Stimulated activated CD4-positive, alpha-beta T cell treated with anti-CD3 and anti-CD28 coated beads, Interleukin-1b, Interleukin-23, amount 100 ng/mL, for 4 hours (primary cell): ENCODE results near the gene CFTR.
"Not testable (repeated sequence)": the region's sequence is repeated elsewhere in the genome, so short reads cannot be mapped to it uniquely, and the experiment has no call there.

ENCODE experiments used
- DNase-seq, 2 donors: peaks; one replicate each; pipeline ENCODE4 v3.0.0-alpha.2; 2020; ENCODE audit warnings: low read depth in 2 of 2

Gene CFTR

DNA sequence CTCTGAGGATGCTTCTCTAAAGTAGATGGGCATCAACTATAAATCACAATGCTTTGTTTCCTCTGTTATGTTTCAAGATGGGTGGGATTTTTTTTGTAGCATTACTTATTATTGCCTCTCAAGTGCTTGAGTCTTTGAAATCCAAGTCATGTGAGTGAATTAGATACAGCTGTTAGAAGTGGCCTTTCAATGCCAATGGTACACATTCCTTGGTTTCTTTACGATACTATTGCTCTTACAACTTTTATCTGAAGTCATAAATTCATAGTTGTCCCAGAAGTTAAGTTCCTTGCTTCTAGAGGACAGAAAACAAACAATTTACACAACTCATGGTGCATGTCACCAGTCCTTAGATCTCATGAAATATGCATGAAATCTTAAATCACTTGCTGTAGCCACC is 15.5 kb downstream of the CFTR start:
- DNase-seq: no peak

DNA sequence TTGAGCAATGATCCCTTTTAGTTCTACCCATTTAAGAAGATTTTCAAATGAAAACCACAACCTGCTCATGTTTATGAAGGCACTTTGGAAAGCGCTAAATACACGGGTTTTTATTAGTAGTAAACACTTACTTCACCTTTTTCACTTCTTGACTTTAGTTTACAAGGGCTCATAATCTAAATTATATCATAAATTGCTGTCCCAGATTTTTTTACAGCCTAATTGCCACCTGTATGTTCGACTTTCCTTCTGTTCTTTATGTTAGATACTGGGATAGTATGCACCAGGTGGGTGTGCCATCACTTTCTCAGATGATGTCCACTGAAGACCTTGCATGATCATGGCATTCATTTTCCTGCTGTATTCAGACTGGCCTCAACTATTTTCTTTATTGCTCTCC is 22.5 kb downstream of the CFTR start:
- no peak for DNase-seq

GRCh38 chr7:117505238-117505637 is 25.4 kb downstream of the CFTR start:
- DNase-seq: no peak

DNA sequence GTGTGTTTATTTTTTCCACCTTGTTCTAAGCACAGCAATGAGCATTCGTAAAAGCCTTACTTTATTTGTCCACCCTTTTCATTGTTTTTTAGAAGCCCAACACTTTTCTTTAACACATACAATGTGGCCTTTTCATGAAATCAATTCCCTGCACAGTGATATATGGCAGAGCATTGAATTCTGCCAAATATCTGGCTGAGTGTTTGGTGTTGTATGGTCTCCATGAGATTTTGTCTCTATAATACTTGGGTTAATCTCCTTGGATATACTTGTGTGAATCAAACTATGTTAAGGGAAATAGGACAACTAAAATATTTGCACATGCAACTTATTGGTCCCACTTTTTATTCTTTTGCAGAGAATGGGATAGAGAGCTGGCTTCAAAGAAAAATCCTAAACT is 28.9 kb downstream of the CFTR start:
- DNase-seq: no peak

DNA sequence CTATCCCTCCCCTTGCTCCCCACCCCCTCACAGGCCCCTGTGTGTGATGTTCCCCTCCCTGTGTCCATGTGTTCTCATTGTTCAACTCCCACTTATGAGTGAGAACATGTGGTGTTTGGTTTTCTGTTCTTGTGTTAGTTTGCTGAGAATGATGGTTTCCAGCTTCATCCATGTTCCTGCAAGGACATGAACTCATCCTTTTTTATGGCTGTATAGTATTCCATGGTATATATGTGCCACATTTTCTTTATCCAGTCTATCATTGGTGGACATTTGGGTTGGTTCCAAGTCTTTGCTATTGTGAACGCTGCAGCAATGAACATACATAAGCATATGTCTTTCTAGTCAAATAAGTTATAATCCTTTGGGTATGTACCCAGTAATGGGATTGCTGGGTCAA is 37.4 kb downstream of the CFTR start:
- not testable (repeated sequence) for DNase-seq

GRCh38 chr7:117530390-117530789 is 50.6 kb downstream of the CFTR start:
- no peak for DNase-seq

GRCh38 chr7:117531595-117532244 is 51.9 kb downstream of the CFTR start:
- DNase-seq: no peak

- no peak for DNase-seq
Observed at GRCh38 chr7:117538053-117538452, 58.2 kb downstream of the CFTR start.

DNA sequence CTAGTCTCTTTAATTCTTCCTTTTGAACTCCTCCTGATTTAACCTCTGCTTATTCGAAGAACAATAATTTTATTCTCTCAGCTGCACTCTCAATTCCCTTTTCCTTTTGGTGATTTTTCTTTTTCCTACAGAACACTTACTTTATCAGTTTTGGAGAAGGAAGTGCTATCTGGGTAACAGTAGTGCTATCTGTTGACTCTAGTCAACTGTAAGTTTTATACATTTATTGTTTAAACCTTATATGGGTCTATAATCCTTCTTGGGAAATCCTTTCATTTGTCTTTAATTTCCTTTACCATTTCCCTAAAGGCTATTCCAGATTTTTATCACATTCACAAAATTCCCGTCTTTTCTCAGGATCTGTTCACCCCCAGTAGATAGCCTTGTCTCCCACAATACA is 64.2 kb downstream of the CFTR start:
- no peak for DNase-seq

DNA sequence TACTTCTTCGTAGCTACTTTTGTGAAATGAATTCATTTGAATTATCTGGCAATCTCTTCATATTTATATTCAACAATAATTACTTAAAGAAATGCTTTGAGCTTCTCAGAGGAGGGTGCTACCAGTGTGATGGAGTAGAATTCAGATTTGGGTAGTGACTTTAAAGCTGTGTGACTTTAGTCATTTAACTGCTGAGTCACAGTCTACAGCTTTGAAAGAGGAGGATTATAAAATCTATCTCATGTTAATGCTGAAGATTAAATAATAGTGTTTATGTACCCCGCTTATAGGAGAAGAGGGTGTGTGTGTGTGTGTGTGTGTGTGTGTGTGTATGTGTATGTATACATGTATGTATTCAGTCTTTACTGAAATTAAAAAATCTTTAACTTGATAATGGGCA is 68.2 kb downstream of the CFTR start:
- no peak for DNase-seq

- no peak for DNase-seq
Observed at GRCh38 chr7:117550625-117551024, 70.8 kb downstream of the CFTR start.

- no peak for DNase-seq
Observed at GRCh38 chr7:117552660-117553059, 72.8 kb downstream of the CFTR start.

DNA sequence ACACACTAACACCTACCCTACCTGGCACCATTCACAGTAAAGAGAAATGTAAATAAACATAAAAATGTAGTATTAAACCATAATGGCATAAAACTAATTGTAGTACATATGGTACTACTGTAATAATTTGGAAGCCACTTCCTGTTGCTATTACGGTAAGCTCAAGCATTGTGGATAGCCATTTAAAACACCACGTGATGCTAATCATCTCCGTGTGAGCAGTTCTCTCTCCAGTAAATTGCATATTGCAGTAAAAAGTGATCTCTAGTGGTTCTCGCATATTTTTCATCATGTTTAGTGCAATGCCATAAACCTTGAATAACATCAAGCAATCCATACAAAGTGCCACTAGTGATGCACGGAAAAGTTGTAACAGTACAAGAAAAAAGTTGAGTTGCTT is 75.4 kb downstream of the CFTR start:
- no peak for DNase-seq

DNA sequence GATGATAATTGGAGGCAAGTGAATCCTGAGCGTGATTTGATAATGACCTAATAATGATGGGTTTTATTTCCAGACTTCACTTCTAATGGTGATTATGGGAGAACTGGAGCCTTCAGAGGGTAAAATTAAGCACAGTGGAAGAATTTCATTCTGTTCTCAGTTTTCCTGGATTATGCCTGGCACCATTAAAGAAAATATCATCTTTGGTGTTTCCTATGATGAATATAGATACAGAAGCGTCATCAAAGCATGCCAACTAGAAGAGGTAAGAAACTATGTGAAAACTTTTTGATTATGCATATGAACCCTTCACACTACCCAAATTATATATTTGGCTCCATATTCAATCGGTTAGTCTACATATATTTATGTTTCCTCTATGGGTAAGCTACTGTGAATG is 79.6 kb downstream of the CFTR start:
- DNase-seq: no peak

DNA sequence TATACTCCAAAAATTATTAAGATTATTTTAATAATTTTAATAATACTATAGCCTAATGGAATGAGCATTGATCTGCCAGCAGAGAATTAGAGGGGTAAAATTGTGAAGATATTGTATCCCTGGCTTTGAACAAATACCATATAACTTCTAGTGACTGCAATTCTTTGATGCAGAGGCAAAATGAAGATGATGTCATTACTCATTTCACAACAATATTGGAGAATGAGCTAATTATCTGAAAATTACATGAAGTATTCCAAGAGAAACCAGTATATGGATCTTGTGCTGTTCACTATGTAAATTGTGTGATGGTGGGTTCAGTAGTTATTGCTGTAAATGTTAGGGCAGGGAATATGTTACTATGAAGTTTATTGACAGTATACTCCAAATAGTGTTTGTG is 80.2 kb downstream of the CFTR start:
- DNase-seq: no peak

DNA sequence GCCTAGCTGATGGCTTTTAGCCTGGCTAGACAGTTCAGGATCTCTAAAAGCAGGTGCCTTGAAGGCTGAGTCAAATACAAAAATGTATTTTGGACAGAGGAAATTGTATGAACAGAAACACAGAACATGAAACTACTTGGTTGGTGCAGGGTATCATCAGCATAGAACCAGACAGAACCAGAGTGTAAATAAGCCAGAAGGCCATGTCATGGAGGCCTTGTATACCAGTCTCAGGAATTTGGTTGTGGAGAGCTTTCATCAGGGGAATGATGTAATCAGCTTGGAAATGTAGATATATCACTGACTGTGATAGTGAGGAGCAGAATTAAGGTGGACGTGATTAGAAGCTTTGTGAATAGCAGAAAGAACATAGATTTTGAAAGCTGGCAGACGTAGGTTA is 82.9 kb downstream of the CFTR start:
- no peak for DNase-seq

- no peak for DNase-seq
Observed at GRCh38 chr7:117564080-117564479, 84.3 kb downstream of the CFTR start.

GRCh38 chr7:117564627-117565026 is 84.8 kb downstream of the CFTR start:
- no peak for DNase-seq

GRCh38 chr7:117565226-117565625 is 85.4 kb downstream of the CFTR start:
- DNase-seq: no peak

GRCh38 chr7:117567781-117568180 is 88.0 kb downstream of the CFTR start:
- no peak for DNase-seq

DNA sequence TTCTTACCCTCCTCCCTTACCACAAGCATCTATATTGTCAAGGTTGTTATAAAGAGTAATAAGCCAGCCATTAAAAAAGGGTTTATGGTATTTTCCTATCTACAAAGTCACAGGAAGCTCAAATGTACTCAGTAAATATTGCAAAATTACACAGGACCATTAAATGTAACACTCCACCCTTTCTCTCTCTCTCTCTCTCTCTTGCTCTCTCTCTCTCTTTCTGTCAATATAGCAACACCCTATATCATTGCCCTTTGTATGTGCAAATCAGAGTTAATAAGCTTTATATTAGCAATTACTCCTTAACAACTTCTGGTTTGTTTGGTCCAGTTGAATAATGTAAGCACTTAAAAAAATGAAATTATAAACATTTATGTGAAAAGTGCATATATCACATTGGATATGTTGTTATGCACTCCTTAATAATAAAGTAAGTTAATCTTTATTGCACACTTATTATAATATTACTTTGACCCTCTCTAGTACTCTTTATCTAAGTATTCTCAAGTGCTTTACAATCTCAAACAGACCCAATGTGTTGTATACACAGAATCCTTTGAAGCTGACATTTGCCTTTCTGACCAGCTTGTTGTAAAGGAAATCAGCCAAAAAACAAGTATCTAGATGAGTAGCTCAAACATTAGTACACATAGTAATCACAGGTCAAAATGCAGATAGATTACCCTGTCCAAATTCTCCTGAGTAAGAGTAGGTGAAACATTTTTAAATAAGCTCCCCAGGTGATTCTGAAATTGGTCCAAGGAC is 93.2 kb downstream of the CFTR start:
- no peak for DNase-seq

GRCh38 chr7:117581424-117581823 is 101.6 kb downstream of the CFTR start:
- no peak for DNase-seq

DNA sequence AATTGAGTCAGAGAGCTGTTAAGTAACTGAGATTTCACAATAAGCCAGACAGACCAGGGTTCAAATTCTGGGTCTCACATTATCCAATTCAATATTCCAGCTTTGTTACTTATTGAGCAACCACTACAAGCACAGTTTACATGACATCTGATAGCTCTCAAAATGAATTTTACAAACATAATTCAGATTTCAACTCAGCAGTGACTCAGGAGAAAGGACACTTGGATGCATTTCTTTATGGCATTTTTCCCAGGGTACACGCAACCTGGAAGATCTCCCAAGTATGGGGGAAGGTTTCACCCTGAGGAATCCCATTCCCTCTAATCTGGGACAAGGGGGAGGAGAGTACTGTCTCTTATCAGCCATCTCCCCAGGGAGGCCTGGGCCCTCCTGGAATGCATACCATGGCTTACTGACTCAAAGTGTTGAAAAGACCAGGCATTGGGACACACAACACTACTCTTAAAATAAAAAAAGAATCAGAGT is 102.4 kb downstream of the CFTR start:
- no peak for DNase-seq

GRCh38 chr7:117587931-117588330 is 108.1 kb downstream of the CFTR start:
- DNase-seq: no peak
